ENCODE measurements around the gene OPA1. TPM values are rescaled to one million over a fixed set of nuclear protein-coding genes. Genes with fewer than 3 reads are reported as not detected.

Gene OPA1
- total and polyA plus RNA-seq, 11 donors: 23.0 to 215 (median 106) TPM

GRCh38 chr3:193560870-193561269 lies 32.1 kb upstream of the OPA1 start:
- 44 to 58% (median 47%) methylated on average over 4 of the region's 4 CpGs for WGBS, 4 donors
- Histone ChIP-seq H3K27me3 (no peaks in the 10 kb centered on the region), H3K36me3 (no peaks in the 10 kb centered on the region), H3K27ac (no peak overlapping the region), H3K4me3 (no peak overlapping the region), H3K4me1 (peaks cover 0 to 5% (median 0%) of the 10 kb centered on the region in 12 donors), H3K9me3 (no peaks in the 10 kb centered on the region)
- ATAC-seq: peak in 3 of 4 donors; percentile 50 to 72 (median 55)
- DNase-seq: peak in 4 of 5 donors; percentile 8 to 48 (median 30)
- TF ChIP-seq CTCF (IDR thresholded peaks at IDR 0.05) (no peak), POLR2A (IDR thresholded peaks at IDR 0.05) (no peak)
- intact Hi-C loops (cut with DNase I): loop anchor here in 6 of 10 donors (5.0 to 10.0 kb wide), 7 partner anchors 96 to 996 kb away; no protein-coding TSS in a partner anchor

- Histone ChIP-seq H3K27ac (no peak overlapping the region), H3K9me3 (no peaks in the 10 kb centered on the region), H3K36me3 (no peaks in the 10 kb centered on the region), H3K4me3 (no peak overlapping the region), H3K4me1 (peaks cover 0 to 5% (median 0%) of the 10 kb centered on the region in 12 donors), H3K27me3 (no peaks in the 10 kb centered on the region)
- intact Hi-C loops (cut with DNase I): loop anchor here in 6 of 10 donors (5.0 to 10.0 kb wide), 7 partner anchors 99 to 999 kb away; no protein-coding TSS in a partner anchor
- no peak for TF ChIP-seq CTCF (IDR thresholded peaks at IDR 0.05)
- no peak for TF ChIP-seq POLR2A (IDR thresholded peaks at IDR 0.05)
- ATAC-seq (no peak), DNase-seq (no peak)
- WGBS, 4 donors: 93 to 96% (median 94%) methylated on average over 3 of the region's 3 CpGs
Observed at GRCh38 chr3:193563426-193563825, 29.6 kb upstream of the OPA1 start.

GRCh38 chr3:193564012-193564411 lies 29.0 kb upstream of the OPA1 start:
- peaks cover 0 to 5% (median 0%) of the 10 kb centered on the region in 12 donors for H3K4me1 ChIP-seq
- H3K9me3 ChIP-seq: no peaks in the 10 kb centered on the region
- no peaks in the 10 kb centered on the region for H3K27me3 ChIP-seq
- no peak overlapping the region for H3K4me3 ChIP-seq
- DNase-seq (peak in 1 of 5 donors; percentile 28), ATAC-seq (peak in 3 of 4 donors; percentile 66 to 72 (median 69))
- peak in 5 of 12 donors; percentile 17 to 29 (median 23) for TF ChIP-seq CTCF (IDR thresholded peaks at IDR 0.05)
- TF ChIP-seq POLR2A (IDR thresholded peaks at IDR 0.05): no peak
- intact Hi-C loops (cut with DNase I): loop anchor here in 6 of 10 donors (5.0 to 10.0 kb wide), 7 partner anchors 99 to 999 kb away; no protein-coding TSS in a partner anchor
- H3K36me3 ChIP-seq: no peaks in the 10 kb centered on the region
- H3K27ac ChIP-seq: no peak overlapping the region
- 53 to 82% (median 70%) methylated on average over 1 of the region's 1 CpG for WGBS, 4 donors

- ATAC-seq: no peak
- H3K36me3 ChIP-seq: no peaks in the 10 kb centered on the region
- H3K9me3 ChIP-seq: no peaks in the 10 kb centered on the region
- 78 to 92% (median 88%) methylated on average over 2 of the region's 2 CpGs for WGBS, 4 donors
- TF ChIP-seq CTCF (IDR thresholded peaks at IDR 0.05) (no peak), POLR2A (IDR thresholded peaks at IDR 0.05) (no peak)
- H3K27me3 ChIP-seq: no peaks in the 10 kb centered on the region
- H3K4me1 ChIP-seq: no peaks in the 10 kb centered on the region
- intact Hi-C loops (cut with DNase I): loop anchor here in 5 of 10 donors (5.0 to 10.0 kb wide), 4 partner anchors 104 to 1004 kb away; no protein-coding TSS in a partner anchor
- no peak overlapping the region for H3K27ac ChIP-seq
- DNase-seq: no peak
- H3K4me3 ChIP-seq: no peak overlapping the region
Observed at GRCh38 chr3:193569119-193569518, 23.9 kb upstream of the OPA1 start.
